Activated CD4-positive, alpha-beta memory T cell treated with anti-CD3 and anti-CD28 coated beads for 36 hours (primary cell): Measurements from ENCODE around the gene GCAT. TPM values are rescaled to one million over a fixed set of nuclear protein-coding genes. Genes with fewer than 3 reads are reported as not detected.
A peak's percentile ranks its signal among the peaks of the same experiment; 100 is the strongest.

Experiments used
- CTCF ChIA-PET: fragments of 350-600 bp; sonication (Branson Sonifier 250); formaldehyde crosslinking; loops from one replicate; lab custom pipeline; 2021; ENCODE audit warnings: antibody characterized with exemption, inconsistent platforms; lab: Charles Lee
- POLR2A ChIA-PET: fragments of 350-600 bp; sonication (Branson Sonifier 250); formaldehyde crosslinking; loops from one replicate; lab custom pipeline; 2021; ENCODE audit warnings: antibody characterized with exemption; lab: Charles Lee
- DNase-seq: peaks from one replicate; pipeline ENCODE4 v3.0.0-alpha.2; 2020
- H3K27ac Mint-ChIP-seq: one replicate; pipeline ENCODE4 v1.8.0; 2021; ENCODE audit warnings: mixed read lengths
- H3K27me3 Mint-ChIP-seq: one replicate; pipeline ENCODE4 v1.8.0; 2021; ENCODE audit warnings: mixed read lengths
- H3K36me3 Mint-ChIP-seq: one replicate; pipeline ENCODE4 v1.8.0; 2021; ENCODE audit warnings: mixed read lengths
- H3K4me1 Mint-ChIP-seq: one replicate; pipeline ENCODE4 v1.8.0; 2021; ENCODE audit warnings: low read depth, mixed read lengths
- H3K4me3 Mint-ChIP-seq: one replicate; pipeline ENCODE4 v1.8.0; 2021; ENCODE audit warnings: mild to moderate bottlenecking, mixed read lengths
- H3K9me3 Mint-ChIP-seq: one replicate; pipeline ENCODE4 v1.8.0; 2021; ENCODE audit warnings: mixed read lengths
- intact Hi-C: fragments of 100-400 bp; cut with micrococcal nuclease; formaldehyde crosslinking; loops from one replicate; pipeline ENCODE4 v1.15.1; 2023
- total RNA-seq, 2 experiments: library from RNA; stranded (reverse); gene quantifications; one replicate each; pipeline ENCODE4 v1.2.3, GENCODE V29; 2021

GCAT gene
- total RNA-seq, 2 experiments from 2014 or later: 21.8 TPM

DNA sequence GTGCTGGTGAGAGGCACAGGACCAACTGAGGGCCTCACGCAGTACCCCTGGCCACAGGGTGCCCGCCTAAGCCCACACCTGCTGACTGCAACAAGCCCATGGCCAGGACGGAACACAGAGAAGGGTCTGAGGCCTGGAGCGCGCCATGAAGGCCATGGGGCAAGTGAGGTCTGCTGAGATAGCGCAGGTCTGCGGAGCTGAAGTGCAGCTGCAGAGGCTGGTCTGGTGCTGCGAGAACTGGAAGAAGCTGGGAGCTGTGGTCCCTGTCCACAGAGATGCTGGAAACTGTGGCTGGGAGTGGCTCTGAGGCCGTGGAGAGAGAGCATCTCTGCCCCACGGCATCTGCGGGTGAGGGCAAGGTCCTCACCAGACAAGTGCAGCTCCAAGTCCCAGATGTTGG lies 23.7 kb downstream of the GCAT start:
- Mint-ChIP-seq H3K4me1 (no peaks in the 10 kb centered on the region), H3K27me3 (no peaks in the 10 kb centered on the region), H3K9me3 (no peaks in the 10 kb centered on the region), H3K36me3 (peaks cover 17% of the 10 kb centered on the region), H3K4me3 (no peak overlapping the region), H3K27ac (no peak overlapping the region)
- ChIA-PET CTCF (no interaction called here), POLR2A (no interaction called here)
- DNase-seq: no peak
- intact Hi-C loops: no loop called here

DNA sequence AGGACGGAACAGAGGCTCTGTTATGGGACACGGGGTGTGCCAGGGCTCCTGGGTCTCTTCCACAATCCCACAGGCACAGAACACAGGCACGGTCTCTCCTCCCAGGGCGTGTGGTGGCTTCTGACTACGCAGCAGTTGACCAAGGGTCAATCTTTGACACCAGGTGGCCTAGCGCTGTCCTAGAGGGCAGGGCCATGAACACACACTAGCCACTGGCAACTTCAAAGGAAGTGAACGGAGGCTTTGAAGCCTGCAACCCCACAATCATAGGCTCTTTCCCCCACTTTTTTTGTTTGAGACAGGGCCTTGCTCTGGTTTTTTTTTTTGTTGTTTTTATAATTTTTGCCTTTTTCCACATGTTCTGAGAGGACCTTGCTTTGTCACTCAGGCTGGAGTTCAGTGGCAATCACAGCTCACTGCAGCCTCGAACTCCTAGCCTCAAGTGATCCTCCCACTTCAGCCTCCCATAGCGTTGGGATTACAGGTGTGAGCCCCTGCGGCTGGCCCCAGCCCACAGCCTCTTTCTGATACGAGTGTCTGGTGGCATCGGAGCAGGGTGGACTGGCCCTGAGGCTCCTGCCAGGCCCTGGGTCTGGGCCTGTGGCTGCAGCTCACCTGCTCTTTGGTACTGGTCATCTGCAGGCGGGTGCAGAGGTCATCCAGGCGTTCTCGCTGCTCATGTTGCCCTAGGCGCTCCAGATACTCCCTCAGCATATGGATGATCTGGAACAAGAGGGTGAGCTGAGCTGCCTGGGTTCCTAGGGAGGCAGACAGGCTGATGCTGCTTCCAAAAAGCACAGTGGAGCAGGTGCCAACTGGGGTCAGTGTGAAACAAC lies 24.5 kb downstream of the GCAT start:
- Mint-ChIP-seq H3K9me3 (no peaks in the 10 kb centered on the region), H3K4me1 (no peaks in the 10 kb centered on the region), H3K36me3 (peaks cover 17% of the 10 kb centered on the region), H3K27me3 (no peaks in the 10 kb centered on the region), H3K4me3 (no peak overlapping the region), H3K27ac (no peak overlapping the region)
- ChIA-PET CTCF (no interaction called here), POLR2A (no interaction called here)
- DNase-seq: no peak
- intact Hi-C loops: no loop called here

DNA sequence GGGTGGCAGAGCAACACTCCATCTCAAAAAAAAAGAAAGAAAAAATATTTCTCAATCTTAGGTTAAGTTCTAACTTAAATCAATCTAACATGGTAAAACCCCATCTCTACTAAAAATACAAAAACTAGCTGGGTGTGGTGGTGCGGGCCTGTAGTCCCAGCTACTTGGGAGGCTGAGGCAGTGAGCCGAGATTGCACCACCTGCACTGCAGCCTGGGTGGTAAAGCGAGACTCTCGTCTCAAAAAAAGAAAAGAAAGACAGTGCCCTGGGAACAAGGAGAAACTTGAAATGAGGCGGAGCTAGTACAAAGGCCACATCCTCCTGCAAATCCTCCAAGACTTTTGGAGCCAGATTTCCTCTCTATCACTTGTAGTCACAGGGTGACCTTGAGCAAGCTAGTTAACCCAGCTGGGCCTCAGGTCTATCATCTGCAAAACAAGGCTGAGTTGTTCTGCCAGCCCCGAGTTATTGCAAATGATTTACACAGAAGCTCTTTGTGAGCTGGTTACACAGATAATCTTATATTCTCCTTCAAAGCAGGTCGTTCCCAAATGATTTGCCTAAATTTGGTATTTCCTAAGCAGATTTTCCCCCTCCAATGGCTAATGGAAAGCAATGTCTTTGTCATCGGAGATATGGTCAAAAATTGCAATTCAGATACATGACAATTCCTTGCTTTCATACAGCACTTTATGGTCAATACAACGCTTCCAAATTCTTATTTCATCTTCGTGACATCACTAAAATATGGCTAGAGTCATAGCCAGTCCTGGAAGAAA lies 34.5 kb downstream of the GCAT start:
- no peaks in the 10 kb centered on the region for H3K9me3 Mint-ChIP-seq
- ChIA-PET CTCF (interaction anchor here (0.8 to 3.2 kb wide), 3 partner anchors 20 to 25 kb away, joined by 3 to 25 read pairs (median 7); no protein-coding TSS in a partner anchor), POLR2A (interaction anchor here (0.8 kb wide), 1 partner anchor 37 kb away, joined by 3 read pairs; no protein-coding TSS in a partner anchor)
- peak overlapping the region; percentile 64 for H3K4me3 Mint-ChIP-seq
- H3K27me3 Mint-ChIP-seq: no peaks in the 10 kb centered on the region
- H3K27ac Mint-ChIP-seq: no peak overlapping the region
- H3K36me3 Mint-ChIP-seq: peaks cover 9% of the 10 kb centered on the region
- H3K4me1 Mint-ChIP-seq: peaks cover 19% of the 10 kb centered on the region
- intact Hi-C loops: loop anchor here (5.0 to 10.0 kb wide), 3 partner anchors 167 to 663 kb away; partner anchors contain the start of genes DDX17, GGA1 and LGALS1
- DNase-seq: no peak

DNA sequence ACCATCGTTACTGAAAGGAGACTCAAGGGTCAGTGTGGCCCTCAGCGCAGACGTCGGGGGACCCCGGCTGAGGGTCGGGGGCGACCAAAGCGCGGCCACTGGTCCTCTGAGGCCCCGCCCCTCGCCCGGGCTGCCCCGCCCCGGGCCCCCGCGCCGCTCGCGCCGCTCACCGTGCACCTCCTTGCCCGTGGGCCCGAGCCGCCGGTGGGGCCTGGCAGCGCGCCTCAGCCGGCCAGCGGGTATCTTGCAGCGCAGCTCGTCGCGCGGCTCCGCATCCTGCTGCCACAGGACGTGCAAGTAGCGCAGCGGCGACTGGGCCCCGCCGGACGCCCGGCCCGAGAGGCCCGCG lies 36.0 kb downstream of the GCAT start:
- Mint-ChIP-seq H3K36me3 (peaks cover 13% of the 10 kb centered on the region), H3K4me1 (peaks cover 26% of the 10 kb centered on the region), H3K27me3 (no peaks in the 10 kb centered on the region), H3K4me3 (peak overlapping the region; percentile 84), H3K9me3 (no peaks in the 10 kb centered on the region), H3K27ac (peak overlapping the region; percentile 87)
- ChIA-PET CTCF (interaction anchor here (0.6 to 3.2 kb wide), 7 partner anchors 14 to 806 kb away, joined by 3 to 25 read pairs (median 4); partner anchors contain the start of gene GCAT), POLR2A (interaction anchor here (0.6 to 1.7 kb wide), 11 partner anchors 10 to 337 kb away, joined by 3 to 8 read pairs (median 4); partner anchors contain the start of genes C22orf23, GCAT and POLR2F)
- peak; percentile 60 for DNase-seq
- intact Hi-C loops: loop anchor here (2.0 to 10.0 kb wide), 4 partner anchors 37 to 661 kb away; partner anchors contain the start of genes DDX17, GCAT, GGA1 and LGALS1

DNA sequence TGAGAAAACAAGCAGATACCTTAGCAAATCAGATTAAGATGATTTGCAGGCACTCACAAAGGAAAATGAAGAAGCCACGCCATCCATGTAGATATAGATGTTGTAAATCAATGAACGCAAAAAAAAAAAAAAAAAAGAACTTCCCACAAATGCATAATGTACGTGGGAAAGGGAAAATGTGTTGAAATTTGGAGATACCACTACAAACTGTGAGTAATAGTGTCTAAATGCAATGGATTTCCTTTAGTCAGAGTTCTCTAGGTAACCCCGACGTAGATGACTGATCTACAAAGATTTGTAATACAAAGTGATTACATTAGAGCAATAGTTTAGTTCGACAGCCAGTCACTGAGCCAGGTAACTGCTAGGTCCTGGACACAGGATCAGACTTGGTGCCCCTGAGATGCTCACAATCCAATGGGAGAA lies 37.2 kb downstream of the GCAT start:
- peaks cover 21% of the 10 kb centered on the region for H3K36me3 Mint-ChIP-seq
- no peaks in the 10 kb centered on the region for H3K27me3 Mint-ChIP-seq
- ChIA-PET CTCF (interaction anchor here (0.7 to 2.8 kb wide), 3 partner anchors 13 to 159 kb away, joined by 3 to 19 read pairs (median 4); no protein-coding TSS in a partner anchor), POLR2A (interaction anchor here (0.6 to 1.7 kb wide), 5 partner anchors 19 to 1471 kb away, joined by 3 to 8 read pairs (median 6); partner anchors contain the start of genes C22orf23, GCAT and POLR2F)
- intact Hi-C loops: loop anchor here (2.0 to 10.0 kb wide), 4 partner anchors 38 to 660 kb away; partner anchors contain the start of genes DDX17, GCAT, GGA1 and LGALS1
- DNase-seq: no peak
- H3K4me3 Mint-ChIP-seq: peak overlapping the region; percentile 74
- H3K4me1 Mint-ChIP-seq: peaks cover 31% of the 10 kb centered on the region
- no peaks in the 10 kb centered on the region for H3K9me3 Mint-ChIP-seq
- peak overlapping the region; percentile 69 for H3K27ac Mint-ChIP-seq

DNA sequence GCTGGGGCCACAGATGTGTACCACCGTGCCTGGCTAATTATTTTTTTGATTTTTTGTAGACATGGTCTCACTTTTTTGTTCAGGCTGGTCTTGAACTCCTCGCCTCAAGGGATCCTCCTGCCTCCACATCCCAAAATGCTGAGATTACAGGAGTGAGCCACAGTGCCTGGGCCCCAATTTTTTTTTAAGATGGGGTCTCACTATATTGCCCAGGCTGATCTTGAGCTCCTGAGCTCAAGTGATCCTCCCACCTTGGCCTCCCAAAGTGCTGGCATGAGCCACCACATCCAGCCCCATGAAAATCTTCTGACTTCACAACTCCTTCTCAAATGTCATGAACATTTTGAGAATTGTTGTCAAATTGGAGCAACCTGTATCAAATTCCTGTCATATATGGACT lies 38.7 kb downstream of the GCAT start:
- Mint-ChIP-seq H3K4me1 (peaks cover 40% of the 10 kb centered on the region), H3K36me3 (peaks cover 30% of the 10 kb centered on the region), H3K27ac (no peak overlapping the region), H3K27me3 (no peaks in the 10 kb centered on the region), H3K4me3 (no peak overlapping the region), H3K9me3 (no peaks in the 10 kb centered on the region)
- intact Hi-C loops: loop anchor here (10.0 kb wide), 2 partner anchors 172 to 658 kb away; partner anchors contain the start of genes DDX17 and LGALS1
- ChIA-PET POLR2A (no interaction called here), CTCF (no interaction called here)
- no peak for DNase-seq

DNA sequence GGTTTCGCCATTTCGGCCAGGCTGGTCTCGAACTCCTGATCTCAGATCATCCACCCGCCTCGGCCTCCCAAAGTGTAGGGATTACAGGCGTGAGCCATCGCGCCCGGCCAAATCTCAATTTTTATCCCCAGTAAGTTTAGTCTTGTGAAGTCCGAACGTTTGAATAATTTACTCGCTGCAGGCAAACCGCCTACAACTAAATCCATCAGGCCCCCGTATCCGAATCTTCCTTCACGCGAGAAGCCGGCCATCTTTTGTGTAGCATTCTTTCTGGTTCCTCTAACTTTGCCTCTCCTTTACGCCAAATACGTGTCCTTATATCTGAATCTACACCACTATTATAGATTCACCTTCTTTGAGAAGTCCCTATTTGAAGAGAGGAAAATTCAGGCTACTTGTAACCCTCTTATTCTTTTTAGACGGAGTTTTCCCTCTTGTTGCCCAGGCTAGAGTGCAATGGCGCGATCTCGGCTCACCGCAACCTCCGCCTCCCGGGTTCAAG lies 40.9 kb downstream of the GCAT start:
- no peaks in the 10 kb centered on the region for H3K27me3 Mint-ChIP-seq
- peak overlapping the region; percentile 93 for H3K27ac Mint-ChIP-seq
- CTCF ChIA-PET: no interaction called here
- peaks cover 40% of the 10 kb centered on the region for H3K36me3 Mint-ChIP-seq
- intact Hi-C loops: loop anchor here (2.0 to 10.0 kb wide), 3 partner anchors 14 to 656 kb away; partner anchors contain the start of genes DDX17 and LGALS1
- DNase-seq: peak; percentile 44
- peaks cover 41% of the 10 kb centered on the region for H3K4me1 Mint-ChIP-seq
- no peaks in the 10 kb centered on the region for H3K9me3 Mint-ChIP-seq
- POLR2A ChIA-PET: interaction anchor here (0.6 to 1.5 kb wide), 2 partner anchors 15 to 57 kb away, joined by 3 to 4 read pairs; partner anchors contain the start of gene MICALL1
- H3K4me3 Mint-ChIP-seq: peak overlapping the region; percentile 91

DNA sequence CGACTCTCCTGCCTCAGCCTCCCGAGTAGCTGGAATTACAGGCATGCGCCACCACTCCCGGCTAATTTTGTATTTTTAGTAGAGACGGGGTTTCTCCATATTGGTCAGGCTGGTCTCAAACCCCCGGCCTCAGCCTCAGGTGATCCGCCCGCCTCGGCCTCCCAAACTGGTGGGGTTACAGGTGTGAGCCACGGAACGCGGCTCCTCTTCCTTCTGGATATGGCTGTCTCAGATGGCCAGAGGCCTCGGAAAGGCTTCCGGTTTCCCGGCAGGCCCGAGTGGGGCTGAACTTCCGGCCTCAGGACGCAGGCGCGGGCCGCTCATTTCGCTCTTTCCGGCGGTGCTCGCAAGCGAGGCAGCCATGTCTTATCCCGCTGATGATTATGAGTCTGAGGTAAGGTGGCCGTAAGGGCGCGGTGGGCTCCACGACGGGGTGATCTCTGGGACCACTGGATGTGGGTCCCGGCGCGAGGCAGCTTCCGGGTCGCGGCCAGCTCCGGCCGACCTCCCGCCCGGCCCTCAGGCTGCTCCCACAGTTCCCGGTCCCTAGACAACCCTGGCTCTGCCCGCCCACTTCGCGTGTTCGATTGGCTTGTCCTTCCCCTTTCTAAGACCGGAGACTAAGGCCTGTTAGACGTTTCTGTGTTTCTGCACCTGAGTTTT lies 41.5 kb downstream of the GCAT start, which contains the start of gene EIF3L:
Gene EIF3L (plus strand): TSS at position 331 of the 663 bp plus-strand sequence. CDS start 31 bp downstream, at position 362.
- Mint-ChIP-seq H3K4me3 (peak within 1 kb of the TSS; percentile 91), H3K36me3 (peaks cover 44% of the 10 kb centered on the region), H3K27me3 (no peaks in the 10 kb centered on the region), H3K9me3 (no peaks in the 10 kb centered on the region), H3K27ac (peak within 1 kb of the TSS; percentile 93), H3K4me1 (peaks cover 45% of the 10 kb centered on the region)
- DNase-seq: peak; percentile 94
- CTCF ChIA-PET: interaction anchor here (1.4 kb wide), 2 partner anchors 14 to 31 kb away, joined by 10 to 16 read pairs; no protein-coding TSS in a partner anchor
- intact Hi-C loops: loop anchor here (2.0 to 10.0 kb wide), 3 partner anchors 14 to 656 kb away; partner anchors contain the start of genes DDX17 and LGALS1
- POLR2A ChIA-PET: interaction anchor here (0.6 to 1.1 kb wide), 2 partner anchors 15 to 57 kb away, joined by 4 to 5 read pairs; partner anchors contain the start of gene MICALL1

DNA sequence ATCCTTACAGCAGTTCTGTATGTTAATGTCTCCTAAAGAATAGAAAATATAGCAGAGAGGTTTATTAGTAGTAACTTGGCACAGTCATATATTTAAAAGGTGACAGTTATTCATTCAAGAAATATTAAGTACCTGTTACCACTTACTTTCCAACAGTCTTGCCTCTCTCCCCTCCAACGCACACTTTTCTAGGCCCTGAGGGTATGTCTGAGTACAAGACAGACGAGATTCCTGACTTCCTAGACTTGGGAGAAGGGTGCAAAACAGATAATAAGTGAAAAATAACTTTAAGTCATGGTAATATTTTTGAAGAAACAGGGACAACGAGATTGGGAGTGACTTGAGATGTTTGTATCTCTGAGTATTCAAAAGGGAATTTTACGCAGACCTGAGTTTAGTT lies 43.1 kb downstream of the GCAT start:
- Mint-ChIP-seq H3K4me3 (peak overlapping the region; percentile 91), H3K36me3 (peaks cover 55% of the 10 kb centered on the region), H3K4me1 (peaks cover 40% of the 10 kb centered on the region), H3K27me3 (no peaks in the 10 kb centered on the region), H3K27ac (no peak overlapping the region), H3K9me3 (no peaks in the 10 kb centered on the region)
- intact Hi-C loops: no loop called here
- no peak for DNase-seq
- POLR2A ChIA-PET: no interaction called here
- CTCF ChIA-PET: interaction anchor here (1.4 to 5.5 kb wide), 3 partner anchors 12 to 32 kb away, joined by 10 to 45 read pairs (median 16); no protein-coding TSS in a partner anchor

DNA sequence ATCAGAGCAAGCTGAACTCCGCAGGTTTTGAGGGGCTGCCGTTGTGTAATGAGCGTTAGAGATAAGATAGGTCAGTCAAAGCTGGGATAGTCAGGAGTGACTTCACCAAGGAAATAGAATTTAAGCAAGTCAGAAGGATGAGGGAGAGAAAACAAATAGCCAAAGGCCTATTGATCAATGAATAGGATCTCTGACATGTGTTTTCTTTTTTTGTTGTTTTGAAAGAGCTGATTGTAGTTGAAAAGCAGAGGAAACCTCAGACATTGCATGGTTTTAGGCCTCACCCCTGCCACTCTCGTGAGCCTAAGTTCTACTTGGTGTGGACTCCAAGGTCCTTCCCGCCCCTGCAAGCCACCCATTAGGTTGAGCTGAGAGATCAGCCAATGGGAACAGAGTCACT lies 44.7 kb downstream of the GCAT start:
- Mint-ChIP-seq H3K4me1 (peaks cover 40% of the 10 kb centered on the region), H3K27me3 (no peaks in the 10 kb centered on the region), H3K36me3 (peaks cover 60% of the 10 kb centered on the region), H3K27ac (no peak overlapping the region), H3K9me3 (no peaks in the 10 kb centered on the region), H3K4me3 (no peak overlapping the region)
- DNase-seq: no peak
- intact Hi-C loops: no loop called here
- POLR2A ChIA-PET: no interaction called here
- CTCF ChIA-PET: interaction anchor here (5.5 kb wide), 1 partner anchor 11 kb away, joined by 45 read pairs; no protein-coding TSS in a partner anchor
